ENCODE measurements around the gene CSTF2. TPM values are rescaled to one million over a fixed set of nuclear protein-coding genes. Genes with fewer than 3 reads are reported as not detected.

CSTF2 gene
- total RNA-seq, 1 experiment from 2014 or later = 40.9 TPM

- no TSS peak for BruUV-seq (replicated peaks)
- ChIA-PET CTCF (no interaction called here), POLR2A (no interaction called here)
- intact Hi-C loops (cut with micrococcal nuclease; ENCODE audit: unreplicated experiment) = no loop called here
- Histone ChIP-seq H3K27me3 (ENCODE audit: control insufficient read depth, insufficient read depth, low read length) (no peaks in the 10 kb centered on the region), H3K4me1 (ENCODE audit: control insufficient read depth, insufficient read depth, low read length) (no peaks in the 10 kb centered on the region), H3K9me3 (ENCODE audit: control insufficient read depth, insufficient read depth, low read depth, low read length) (no peaks in the 10 kb centered on the region), H3K27ac (ENCODE audit: low read length) (no peak overlapping the region), H3K36me3 (ENCODE audit: control insufficient read depth, insufficient read depth, low read length) (no peaks in the 10 kb centered on the region), H3K4me3 (ENCODE audit: low read depth in 2 of 2, low read length in 2 of 2) (no peak overlapping the region)
- in situ Hi-C loops (cut with HindIII; ENCODE audit: low pct_unique_long_range_greater_than_20kb, low sequenced_read_pairs) = no loop called here
- TF ChIP-seq SIN3A (IDR thresholded peaks at IDR 0.05; ENCODE audit: borderline replicate concordance, insufficient read depth, low read depth, low read length) (no peak), TCF7L2 (IDR thresholded peaks at IDR 0.05; ENCODE audit: low read depth, low read length) (no peak), REST (IDR thresholded peaks at IDR 0.05; ENCODE audit: insufficient read depth in 1 of 2, low read depth in 2 of 2, low read length in 1 of 2) (no peak), CTCF (IDR thresholded peaks at IDR 0.05) (no peak), POLR2AphosphoS5 (IDR thresholded peaks at IDR 0.05; ENCODE audit: low read depth, low read length) (no peak)
- ATAC-seq (no peak), DNase-seq (ENCODE audit: low read depth, low spot score) (no peak)
These were observed 63.5 kb downstream of the CSTF2 start for GRCh38 chrX:100883654-100884053.

Other genes with a start within 250 kb of the CSTF2 start
- not detected for gene TNMD, start 235.5 kb upstream of the CSTF2 start, total RNA-seq (2021; ENCODE audit: unreplicated experiment)
- gene TSPAN6, start 183.6 kb upstream of the CSTF2 start, total RNA-seq (2021; ENCODE audit: unreplicated experiment) = 7.2 TPM
- 1.2 TPM for gene SRPX2, start 176.2 kb upstream of the CSTF2 start, total RNA-seq (2021; ENCODE audit: unreplicated experiment)
- 0.15 TPM for gene SYTL4, start 88.3 kb upstream of the CSTF2 start, total RNA-seq (2021; ENCODE audit: unreplicated experiment)
- gene NOX1, start 54.0 kb downstream of the CSTF2 start, total RNA-seq (2021; ENCODE audit: unreplicated experiment) = not detected
- gene XKRX, start 108.5 kb downstream of the CSTF2 start, total RNA-seq (2021; ENCODE audit: unreplicated experiment) = 0.21 TPM
- not detected for gene ARL13A, start 149.3 kb downstream of the CSTF2 start, total RNA-seq (2021; ENCODE audit: unreplicated experiment)
- gene TRMT2B, start 231.7 kb downstream of the CSTF2 start, total RNA-seq (2021; ENCODE audit: unreplicated experiment) = 39.7 TPM